Pancreas (tissue), 10 donors: Measurements from ENCODE around the gene LILRB3. TPM values are rescaled to one million over a fixed set of nuclear protein-coding genes. Genes with fewer than 3 reads are reported as not detected.
A peak's percentile ranks its signal among the peaks of the same experiment; 100 is the strongest.
"Not testable (repeated sequence)": the region's sequence is repeated elsewhere in the genome, so short reads cannot be mapped to it uniquely, and the experiment has no call there.

ENCODE experiments used
- ATAC-seq, 4 donors: fragments of 200-7000 bp; cut with Tn5 transposase; one replicate each; pipeline versions ENCODE4 v1.8.0 to v1.9.1; 2020; ENCODE audit warnings: mild to moderate bottlenecking in 4 of 4, moderate library complexity in 4 of 4
- DNase-seq, 6 donors: peaks; one replicate each; pipeline ENCODE4 v3.0.0-alpha.2; 2020
- FAIRE-seq: peaks from 2 replicates; lab custom pipeline; 2012; peaks lifted over from hg19 to GRCh38; lab: Jason Lieb, UNC
- H3K27ac ChIP-seq, 4 donors: fragments of 200-600 bp; sonication (generic); 1 replicate in 3 of 4; 2 replicates in 1 of 4; pipeline versions ENCODE4 v1.5.0 to v1.8.0; 2020
- H3K27me3 ChIP-seq, 4 donors: fragments of 200-600 bp; one replicate each; pipeline ENCODE4 v1.8.0; 2021
- H3K36me3 ChIP-seq, 3 donors: fragments of 200-600 bp; sonication (generic) in 1 of 3; one replicate each; pipeline versions ENCODE4 v1.5.0 to v1.8.0; 2020 to 2021
- H3K4me1 ChIP-seq, 3 donors: fragments of 200-600 bp; one replicate each; pipeline ENCODE4 v1.8.0; 2021
- H3K4me3 ChIP-seq, 4 donors: fragments of 200-600 bp; sonication (generic) in 2 of 4; one replicate each; pipeline versions ENCODE4 v1.5.0 to v1.8.0; 2020 to 2021
- H3K9me3 ChIP-seq, 4 donors: fragments of 200-600 bp; one replicate each; pipeline ENCODE4 v1.8.0; 2021
- WGBS, 2 donors: extraction: QIAGEN DNeasy Blood & Tissue Kit; methylation state at CpG; one replicate each; pipeline ENCODE4 v1.1.7; 2013; 5-methylcytosine and 5-hydroxymethylcytosine counted together
- intact Hi-C, 3 donors: fragments of 100-400 bp; cut with DNase I; formaldehyde crosslinking; loops; one replicate each; pipeline versions ENCODE4 v1.11.1 to v1.14.2; 2022
- polyA plus RNA-seq, 2 donors: library from polyadenylated mRNA; stranded (reverse); fragments of 200-250 nt; gene quantifications; one replicate each; pipeline ENCODE4 v1.2.3, GENCODE V29; 2013
- total RNA-seq, 6 donors: library from RNA; stranded (reverse); fragmentation: NEBNext Ultra II Directional in 4 of 6; extraction: Animal tissue kit (Norgen Biotek cat#: 25700) in 4 of 6; gene quantifications; one replicate each; pipeline versions ENCODE4 v1.2.1 to v1.2.4, GENCODE V29; 2021 to 2023
- TF ChIP-seq, protein P1 (sequence below), 4 donors: fragments of 200-600 bp; sonication (generic) in 3 of 4; IDR thresholded peaks; one replicate each; pipeline versions ENCODE4 v1.5.0 to v1.8.0; 2021; ENCODE audit warnings: antibody characterized with exemption in 4 of 4
- donor health status: healthy with polysubstance abuse.
- donor health status: DM: no; HTN: no; CAD: no; lungs with moderate emphysema.
- donor health status: DM: no; HTN: no; CAD: no.
- donor health status: control.
- donor health status: control.
- donor health status: Bipolar disorder and iron deficiency.
- donor health status: DM: yes; HTN: yes; CAD: no.
- donor health status: DM: no; HTN: no; CAD: no.
- donor health status: DM: no; HTN: no; CAD: no.
- donor health status: DM: yes; HTN: yes; CAD: no.

LILRB3 gene
- total and polyA plus RNA-seq, 8 donors = 0.47 to 5.6 (median 1.8) TPM

DNA sequence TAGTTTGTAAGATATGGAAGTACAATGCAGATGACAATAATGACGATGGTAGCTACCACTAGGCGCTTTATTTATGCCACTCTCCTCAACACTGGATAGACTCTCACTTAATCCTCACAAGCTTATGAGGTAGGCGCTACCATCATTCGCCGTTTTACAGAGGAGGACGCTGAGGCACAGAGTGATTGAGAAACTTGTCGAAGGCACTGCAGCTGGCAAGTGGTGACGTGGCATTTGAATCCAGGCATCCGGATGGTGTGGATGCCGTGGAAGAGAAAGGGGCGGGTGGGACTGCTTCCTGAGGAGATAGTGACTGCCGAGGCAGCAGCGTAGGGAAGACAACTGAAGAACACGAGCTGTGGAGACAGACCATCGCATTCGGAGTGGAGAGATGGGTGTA, 23.4 kb downstream of the LILRB3 start:
- DNase-seq = peak in 2 of 6 donors; percentile 29 to 41
- TF ChIP-seq, protein P1, sequence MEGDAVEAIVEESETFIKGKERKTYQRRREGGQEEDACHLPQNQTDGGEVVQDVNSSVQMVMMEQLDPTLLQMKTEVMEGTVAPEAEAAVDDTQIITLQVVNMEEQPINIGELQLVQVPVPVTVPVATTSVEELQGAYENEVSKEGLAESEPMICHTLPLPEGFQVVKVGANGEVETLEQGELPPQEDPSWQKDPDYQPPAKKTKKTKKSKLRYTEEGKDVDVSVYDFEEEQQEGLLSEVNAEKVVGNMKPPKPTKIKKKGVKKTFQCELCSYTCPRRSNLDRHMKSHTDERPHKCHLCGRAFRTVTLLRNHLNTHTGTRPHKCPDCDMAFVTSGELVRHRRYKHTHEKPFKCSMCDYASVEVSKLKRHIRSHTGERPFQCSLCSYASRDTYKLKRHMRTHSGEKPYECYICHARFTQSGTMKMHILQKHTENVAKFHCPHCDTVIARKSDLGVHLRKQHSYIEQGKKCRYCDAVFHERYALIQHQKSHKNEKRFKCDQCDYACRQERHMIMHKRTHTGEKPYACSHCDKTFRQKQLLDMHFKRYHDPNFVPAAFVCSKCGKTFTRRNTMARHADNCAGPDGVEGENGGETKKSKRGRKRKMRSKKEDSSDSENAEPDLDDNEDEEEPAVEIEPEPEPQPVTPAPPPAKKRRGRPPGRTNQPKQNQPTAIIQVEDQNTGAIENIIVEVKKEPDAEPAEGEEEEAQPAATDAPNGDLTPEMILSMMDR (IDR thresholded peaks at IDR 0.05) = no peak
- no peaks in the 10 kb centered on the region for H3K9me3 ChIP-seq
- no peak overlapping the region for H3K27ac ChIP-seq
- H3K4me1 ChIP-seq = peaks cover 13 to 29% (median 25%) of the 10 kb centered on the region in 3 donors
- ATAC-seq = no peak
- peaks cover 0 to 15% (median 3%) of the 10 kb centered on the region in 3 donors for H3K36me3 ChIP-seq
- intact Hi-C loops = no loop called here
- no peak overlapping the region for H3K4me3 ChIP-seq
- WGBS, 2 donors = 91 to 93% methylated on average over 16 of the region's 16 CpGs
- no peak for FAIRE-seq
- no peaks in the 10 kb centered on the region for H3K27me3 ChIP-seq

DNA sequence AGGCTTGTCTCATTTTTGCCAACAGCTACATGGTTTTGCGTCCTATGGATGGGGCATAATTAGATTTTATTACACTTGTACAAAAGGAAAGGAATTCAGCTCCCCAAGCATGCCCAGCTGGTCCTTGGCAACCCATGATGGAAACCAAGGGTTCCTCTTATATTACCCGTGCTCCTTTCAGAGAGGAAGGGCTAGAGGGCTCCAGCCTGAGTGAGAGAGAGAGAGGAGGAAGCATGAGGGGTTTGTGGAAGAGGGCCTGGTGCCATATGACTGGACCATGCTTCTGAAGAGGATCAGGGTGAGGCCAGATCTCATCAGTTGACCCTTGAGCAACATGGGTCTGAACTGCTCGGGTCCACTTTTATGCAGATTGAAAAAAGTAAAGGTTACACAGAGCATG, 25.7 kb downstream of the LILRB3 start:
- TF ChIP-seq, protein P1 (IDR thresholded peaks at IDR 0.05) = no peak
- Histone ChIP-seq H3K4me1 (peaks cover 0 to 12% (median 9%) of the 10 kb centered on the region in 3 donors), H3K36me3 (peaks cover 0 to 6% (median 6%) of the 10 kb centered on the region in 3 donors), H3K27me3 (no peaks in the 10 kb centered on the region), H3K9me3 (no peaks in the 10 kb centered on the region), H3K27ac (no peak overlapping the region), H3K4me3 (no peak overlapping the region)
- no peak for ATAC-seq
- intact Hi-C loops = no loop called here
- no peak for FAIRE-seq
- 78 to 89% methylated on average over 3 of the region's 3 CpGs for WGBS, 2 donors
- peak in 2 of 6 donors; percentile 3 to 7 for DNase-seq

DNA sequence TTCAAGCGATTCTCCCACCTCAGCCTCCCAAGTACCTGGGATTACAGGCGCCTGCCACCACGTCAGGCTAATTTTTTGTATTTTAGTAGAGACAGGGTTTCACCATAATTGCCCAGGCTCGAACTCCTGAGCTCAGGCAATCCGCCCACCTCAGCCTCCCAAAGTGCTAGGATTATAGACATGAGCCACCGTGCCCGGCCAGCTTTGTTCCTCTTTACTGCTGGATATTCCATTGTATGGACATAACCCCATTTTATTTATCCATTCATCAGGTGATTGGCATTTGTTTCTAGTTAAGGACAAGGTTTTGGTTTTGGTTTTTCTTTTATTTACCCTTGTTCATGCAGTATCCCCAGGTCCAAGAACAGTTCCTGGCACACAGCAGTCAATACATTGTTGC, 26.3 kb downstream of the LILRB3 start:
- DNase-seq (peak in 2 of 6 donors; percentile 8 to 18), ATAC-seq (no peak), FAIRE-seq (no peak)
- H3K9me3 ChIP-seq = no peaks in the 10 kb centered on the region
- no peaks in the 10 kb centered on the region for H3K27me3 ChIP-seq
- TF ChIP-seq, protein P1 (IDR thresholded peaks at IDR 0.05) = no peak
- H3K4me3 ChIP-seq = no peak overlapping the region
- WGBS, 2 donors = 95 to 99% methylated on average over 7 of the region's 7 CpGs
- H3K4me1 ChIP-seq = peaks cover 0 to 11% (median 8%) of the 10 kb centered on the region in 3 donors
- H3K36me3 ChIP-seq = peaks cover 0 to 6% (median 5%) of the 10 kb centered on the region in 3 donors
- intact Hi-C loops = no loop called here
- no peak overlapping the region for H3K27ac ChIP-seq

DNA sequence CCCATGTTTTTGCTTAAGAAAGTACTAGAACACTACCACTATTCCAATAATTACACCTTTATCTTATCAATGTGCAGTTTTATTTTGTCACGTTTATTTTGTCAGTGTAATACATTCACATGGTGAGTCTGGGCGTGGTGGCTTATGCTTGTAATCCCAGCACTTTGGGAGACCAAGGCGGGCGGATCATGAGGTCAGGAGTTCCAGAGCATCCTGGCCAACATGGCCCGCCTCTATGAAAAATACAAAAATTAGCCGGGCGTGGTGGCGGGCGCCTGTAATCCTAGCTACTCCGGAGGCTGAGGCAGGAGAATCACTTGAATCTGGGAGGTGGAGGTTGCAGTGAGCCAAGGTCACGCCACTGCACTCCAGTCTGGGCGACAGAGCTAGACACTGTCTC, 28.3 kb downstream of the LILRB3 start:
- H3K27me3 ChIP-seq, H3K9me3 ChIP-seq, H3K4me1 ChIP-seq, H3K36me3 ChIP-seq, intact Hi-C loops, H3K4me3 ChIP-seq, FAIRE-seq, ATAC-seq, H3K27ac ChIP-seq: not testable (repeated sequence)
- DNase-seq = peak in 1 of 6 donors; percentile 11
- WGBS, 2 donors = 89 to 91% methylated on average over 12 of the region's 12 CpGs

DNA sequence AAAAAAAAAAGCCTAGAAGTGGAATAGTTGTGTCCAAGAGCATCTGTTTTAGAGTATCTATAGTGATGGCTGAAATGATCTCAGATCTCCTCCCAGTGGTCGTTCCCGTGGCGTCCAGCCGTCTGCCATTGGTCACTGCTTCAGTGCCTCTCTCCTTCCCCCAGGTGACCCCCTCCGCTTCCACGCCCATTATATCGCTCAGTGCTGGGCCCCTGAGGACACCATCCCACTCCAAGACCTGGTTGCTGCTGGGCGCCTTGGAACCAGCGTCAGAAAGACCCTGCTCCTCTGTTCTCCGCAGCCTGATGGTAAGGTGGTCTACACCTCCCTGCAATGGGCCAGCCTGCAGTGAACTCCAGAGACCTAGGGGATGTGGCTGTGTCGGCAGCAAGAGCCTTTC, 29.8 kb downstream of the LILRB3 start:
- no peaks in the 10 kb centered on the region for H3K27me3 ChIP-seq
- peak in 2 of 6 donors; percentile 32 to 48 for DNase-seq
- peaks cover 0 to 6% (median 5%) of the 10 kb centered on the region in 3 donors for H3K36me3 ChIP-seq
- intact Hi-C loops = no loop called here
- TF ChIP-seq, protein P1 (IDR thresholded peaks at IDR 0.05) = no peak
- no peak for ATAC-seq
- no peak overlapping the region for H3K27ac ChIP-seq
- 88 to 92% methylated on average over 11 of the region's 11 CpGs for WGBS, 2 donors
- H3K4me3 ChIP-seq = no peak overlapping the region
- H3K4me1 ChIP-seq = peaks cover 3 to 16% (median 14%) of the 10 kb centered on the region in 3 donors
- no peaks in the 10 kb centered on the region for H3K9me3 ChIP-seq
- FAIRE-seq = no peak
